Spleen (tissue), 11 donors: ENCODE measurements around the gene ZNF775. TPM values are rescaled to one million over a fixed set of nuclear protein-coding genes. Genes with fewer than 3 reads are reported as not detected.

Experiments
- DNase-seq: peaks from one replicate; pipeline ENCODE4 v3.0.0-alpha.2; 2020
- H3K27ac ChIP-seq, 8 donors: fragments of 200-600 bp; sonication (generic) in 7 of 8; 1 replicate in 4 of 8; 2 replicates in 4 of 8; pipeline versions ENCODE4 v1.5.0 to v1.8.0; 2016 to 2021; ENCODE audit warnings: inconsistent platforms in 4 of 8, mild to moderate bottlenecking in 4 of 8, moderate library complexity in 1 of 8
- H3K27me3 ChIP-seq, 7 donors: fragments of 200-600 bp; sonication (generic) in 6 of 7; replicated peaks in 1 of 7; 1 replicate in 4 of 7; 2 replicates in 3 of 7; pipeline versions ENCODE4 v1.5.0 to v1.8.0; 2016 to 2021; ENCODE audit warnings: inconsistent platforms in 3 of 7, mild to moderate bottlenecking in 1 of 7
- H3K36me3 ChIP-seq, 6 donors: fragments of 200-600 bp; sonication (generic) in 5 of 6; 1 replicate in 4 of 6; 2 replicates in 2 of 6; pipeline versions ENCODE4 v1.5.0 to v1.8.0; 2016 to 2021; ENCODE audit warnings: inconsistent platforms in 2 of 6
- H3K4me1 ChIP-seq, 6 donors: fragments of 200-600 bp; sonication (generic) in 5 of 6; 1 replicate in 3 of 6; 2 replicates in 3 of 6; pipeline versions ENCODE4 v1.5.0 to v1.8.0; 2016 to 2021; ENCODE audit warnings: inconsistent platforms in 3 of 6
- H3K4me3 ChIP-seq, 8 donors: fragments of 200-600 bp; sonication (generic) in 7 of 8; 1 replicate in 4 of 8; 2 replicates in 4 of 8; pipeline versions ENCODE4 v1.5.0 to v1.8.0; 2016 to 2021; ENCODE audit warnings: inconsistent platforms in 4 of 8, mild to moderate bottlenecking in 4 of 8, moderate library complexity in 2 of 8
- H3K9me3 ChIP-seq, 8 donors: fragments of 200-600 bp; sonication (generic) in 7 of 8; 1 replicate in 4 of 8; 2 replicates in 4 of 8; pipeline versions ENCODE4 v1.5.0 to v1.8.0; 2016 to 2021; ENCODE audit warnings: inconsistent platforms in 4 of 8
- POLR2A ChIP-seq, 3 donors: fragments of 450-650 bp; IDR thresholded peaks; one replicate each; pipeline ENCODE4 v1.5.1; 2017; ENCODE audit warnings: antibody characterized with exemption in 3 of 3, mild to moderate bottlenecking in 1 of 3
- POLR2AphosphoS5 ChIP-seq, 3 donors: sonication (generic); formaldehyde crosslinking; IDR thresholded peaks; one replicate each; pipeline ENCODE4 v1.5.1; 2017; ENCODE audit warnings: antibody characterized with exemption in 3 of 3
- WGBS, 5 donors: extraction: QIAGEN DNeasy Blood & Tissue Kit in 3 of 5; methylation state at CpG; one replicate each; pipeline versions ENCODE4 v1.1.5 to v1.1.7; 2013 to 2018; 5-methylcytosine and 5-hydroxymethylcytosine counted together
- intact Hi-C: fragments of 100-400 bp; cut with DNase I; formaldehyde crosslinking; loops from one replicate; pipeline ENCODE4 v1.15.0; 2023; ENCODE audit warnings: low total_unique reads
- polyA plus RNA-seq, 3 donors: library from polyadenylated mRNA; stranded (reverse); fragments of 200-250 nt; gene quantifications; one replicate each; pipeline ENCODE4 v1.2.1, GENCODE V29; 2013
- total RNA-seq, 7 donors: library from RNA; depleted of rRNA in 3 of 7; stranded (reverse); fragments of >200 nt in 3 of 7; fragmentation: NEBNext Ultra II Directional in 4 of 7; extraction: Animal tissue kit (Norgen Biotek cat#: 25700) in 4 of 7; gene quantifications; one replicate each; pipeline versions ENCODE4 v1.1.0 to v1.2.1, GENCODE V29; 2016 to 2021
- TF ChIP-seq, protein P1 (sequence below), 11 experiments: fragments of 200-600 bp in 7 of 11; fragments of 450-650 bp in 4 of 11; sonication (generic) in 4 of 11; IDR thresholded peaks in 8 of 11; conservative IDR thresholded peaks in 3 of 11; 1 replicate in 7 of 11; 2 replicates in 4 of 11; pipeline versions ENCODE4 v1.4.0 to v1.8.0; 2016 to 2021; ENCODE audit warnings: antibody characterized with exemption in 11 of 11, inconsistent platforms in 4 of 11, mild to moderate bottlenecking in 1 of 11
- donor health status: healthy with polysubstance abuse.
- donor health status: DM: no; HTN: no; CAD: no; lungs with moderate emphysema.
- donor health status: DM: no; HTN: no; CAD: no.
- donor health status: Bipolar disorder and iron deficiency.
- donor health status: healthy.
- donor health status: DM: no; HTN: no; CAD: no.
- donor health status: DM: yes; HTN: yes; CAD: no.

The ZNF775 gene
- total and polyA plus RNA-seq, 10 donors: 2.0 to 5.7 (median 4.2) TPM

GRCh38 chr7:150434240-150434639, 55.1 kb downstream of the ZNF775 start:
- Histone ChIP-seq H3K4me1 (peaks cover 3 to 62% (median 37%) of the 10 kb centered on the region in 6 donors), H3K4me3 (peak overlapping the region in 6 of 8 donors; percentile 4 to 55 (median 17)), H3K9me3 (no peaks in the 10 kb centered on the region), H3K27me3 (no peaks in the 10 kb centered on the region), H3K27ac (peak overlapping the region in 6 of 8 donors; percentile 47 to 87 (median 80)), H3K36me3 (no peaks in the 10 kb centered on the region)
- TF ChIP-seq POLR2AphosphoS5 (IDR thresholded peaks at IDR 0.05) (no peak), POLR2A (IDR thresholded peaks at IDR 0.05) (no peak)
- TF ChIP-seq, protein P1, sequence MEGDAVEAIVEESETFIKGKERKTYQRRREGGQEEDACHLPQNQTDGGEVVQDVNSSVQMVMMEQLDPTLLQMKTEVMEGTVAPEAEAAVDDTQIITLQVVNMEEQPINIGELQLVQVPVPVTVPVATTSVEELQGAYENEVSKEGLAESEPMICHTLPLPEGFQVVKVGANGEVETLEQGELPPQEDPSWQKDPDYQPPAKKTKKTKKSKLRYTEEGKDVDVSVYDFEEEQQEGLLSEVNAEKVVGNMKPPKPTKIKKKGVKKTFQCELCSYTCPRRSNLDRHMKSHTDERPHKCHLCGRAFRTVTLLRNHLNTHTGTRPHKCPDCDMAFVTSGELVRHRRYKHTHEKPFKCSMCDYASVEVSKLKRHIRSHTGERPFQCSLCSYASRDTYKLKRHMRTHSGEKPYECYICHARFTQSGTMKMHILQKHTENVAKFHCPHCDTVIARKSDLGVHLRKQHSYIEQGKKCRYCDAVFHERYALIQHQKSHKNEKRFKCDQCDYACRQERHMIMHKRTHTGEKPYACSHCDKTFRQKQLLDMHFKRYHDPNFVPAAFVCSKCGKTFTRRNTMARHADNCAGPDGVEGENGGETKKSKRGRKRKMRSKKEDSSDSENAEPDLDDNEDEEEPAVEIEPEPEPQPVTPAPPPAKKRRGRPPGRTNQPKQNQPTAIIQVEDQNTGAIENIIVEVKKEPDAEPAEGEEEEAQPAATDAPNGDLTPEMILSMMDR (IDR thresholded peaks at IDR 0.05 in 8 of 11, conservative IDR thresholded peaks at IDR 0.05 in 3 of 11): no peak
- intact Hi-C loops: no loop called here
- 77 to 86% (median 85%) methylated on average over 8 of the region's 8 CpGs for WGBS, 5 donors
- no peak for DNase-seq

DNA sequence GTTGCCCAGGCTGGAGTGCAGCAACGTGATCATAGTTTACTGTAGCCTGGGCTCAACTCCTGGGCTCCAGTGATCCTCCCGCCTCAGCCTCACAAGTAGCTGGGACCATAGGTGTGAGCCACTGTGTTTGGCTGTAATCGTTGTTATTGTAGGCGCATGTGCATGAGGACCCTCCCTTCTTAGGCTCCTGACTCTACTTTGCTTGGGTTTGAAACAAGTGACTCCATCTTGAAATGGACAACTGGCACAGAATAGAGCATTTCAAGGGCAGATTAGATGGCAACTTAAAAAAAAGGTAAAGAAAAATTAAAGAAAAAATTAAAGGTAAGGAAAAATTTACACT, 55.9 kb downstream of the ZNF775 start:
- no peaks in the 10 kb centered on the region for H3K9me3 ChIP-seq
- 66 to 79% (median 74%) methylated on average over 4 of the region's 4 CpGs for WGBS, 5 donors
- H3K27ac ChIP-seq: peak overlapping the region in 7 of 8 donors; percentile 44 to 87 (median 78)
- TF ChIP-seq POLR2A (IDR thresholded peaks at IDR 0.05): no peak
- no peak for TF ChIP-seq POLR2AphosphoS5 (IDR thresholded peaks at IDR 0.05)
- TF ChIP-seq, protein P1 (IDR thresholded peaks at IDR 0.05 in 8 of 11, conservative IDR thresholded peaks at IDR 0.05 in 3 of 11): no peak
- peaks cover 3 to 59% (median 39%) of the 10 kb centered on the region in 6 donors for H3K4me1 ChIP-seq
- intact Hi-C loops: no loop called here
- H3K27me3 ChIP-seq: no peaks in the 10 kb centered on the region
- H3K36me3 ChIP-seq: no peaks in the 10 kb centered on the region
- peak overlapping the region in 3 of 8 donors; percentile 4 to 55 (median 35) for H3K4me3 ChIP-seq
- DNase-seq: no peak

DNA sequence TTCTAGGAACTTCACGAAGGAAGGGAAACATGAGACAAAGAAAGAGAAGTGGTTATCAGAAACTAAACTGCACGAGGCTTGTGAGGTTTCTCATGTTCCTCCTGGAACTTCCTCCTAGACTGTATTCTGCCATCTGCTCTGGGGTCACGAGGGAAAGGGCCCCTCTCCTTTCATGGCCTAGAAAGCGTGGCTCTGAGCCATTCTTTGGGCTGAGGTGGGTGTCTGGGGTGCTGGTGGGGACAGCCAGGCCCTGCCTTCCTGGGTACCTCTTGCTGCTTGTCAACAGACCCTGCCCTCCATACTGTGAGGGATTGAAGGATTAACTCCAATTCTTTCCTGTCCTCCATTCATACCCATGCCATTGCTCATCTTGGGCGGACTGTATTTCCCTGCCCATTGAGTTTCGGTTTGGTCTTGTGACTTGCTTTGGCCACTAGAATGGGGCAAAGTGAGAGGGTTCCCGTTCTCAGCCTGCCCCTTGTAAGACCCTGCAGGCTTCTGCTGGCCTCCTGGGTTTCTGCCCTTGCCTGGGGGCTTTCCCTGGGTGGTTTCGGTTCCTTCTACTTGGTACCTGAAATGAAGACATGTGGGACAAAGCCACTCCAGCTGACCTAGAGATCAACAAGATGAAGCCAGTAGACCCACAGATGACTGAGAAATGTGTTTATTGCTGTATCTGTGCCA, 56.4 kb downstream of the ZNF775 start:
- TF ChIP-seq POLR2AphosphoS5 (IDR thresholded peaks at IDR 0.05) (peak in 2 of 3 donors; percentile 39 to 58), POLR2A (IDR thresholded peaks at IDR 0.05) (no peak)
- Histone ChIP-seq H3K36me3 (no peaks in the 10 kb centered on the region), H3K9me3 (peaks cover 0 to under 1% (median 0%) of the 10 kb centered on the region in 8 donors), H3K27ac (peak overlapping the region in 7 of 8 donors; percentile 44 to 87 (median 78)), H3K27me3 (no peaks in the 10 kb centered on the region), H3K4me3 (peak overlapping the region in 1 of 8 donors; percentile 31), H3K4me1 (peaks cover 3 to 58% (median 39%) of the 10 kb centered on the region in 6 donors)
- WGBS, 5 donors: 35 to 54% (median 47%) methylated on average over 8 of the region's 8 CpGs
- intact Hi-C loops: no loop called here
- DNase-seq: peak; percentile 91

DNA sequence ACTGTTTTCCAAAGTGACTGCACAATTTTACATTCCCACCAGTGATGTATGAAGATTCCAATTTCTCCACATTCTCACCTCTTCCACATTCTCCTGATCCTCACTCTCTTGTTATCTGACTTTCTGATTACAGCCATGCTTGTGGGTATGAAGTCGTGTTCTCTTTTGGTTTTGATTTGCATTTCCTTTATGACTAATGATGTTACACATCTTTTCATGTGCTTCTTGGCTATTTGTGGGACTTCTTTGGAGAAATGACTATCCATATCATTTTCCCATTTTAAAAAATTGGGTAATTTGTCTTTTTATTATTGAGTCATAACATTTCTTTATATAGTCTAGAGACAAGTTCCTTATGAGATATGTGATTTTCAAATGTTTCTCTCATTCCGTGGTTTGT, 60.8 kb downstream of the ZNF775 start:
- Histone ChIP-seq H3K4me3 (no peak overlapping the region), H3K9me3 (peaks cover 2 to 21% (median 15%) of the 10 kb centered on the region in 8 donors), H3K4me1 (peaks cover 0 to 33% (median 16%) of the 10 kb centered on the region in 6 donors), H3K27ac (no peak overlapping the region), H3K27me3 (no peaks in the 10 kb centered on the region), H3K36me3 (peaks cover 0 to 25% (median 0%) of the 10 kb centered on the region in 6 donors)
- TF ChIP-seq POLR2AphosphoS5 (IDR thresholded peaks at IDR 0.05) (no peak), POLR2A (IDR thresholded peaks at IDR 0.05) (no peak)
- TF ChIP-seq, protein P1 (IDR thresholded peaks at IDR 0.05 in 8 of 11, conservative IDR thresholded peaks at IDR 0.05 in 3 of 11): no peak
- WGBS, 5 donors: 43 to 58% (median 55%) methylated on average over 2 of the region's 2 CpGs
- intact Hi-C loops: no loop called here
- no peak for DNase-seq
